ENCODE data around the gene DLX6. TPM values are rescaled to one million over a fixed set of nuclear protein-coding genes. Genes with fewer than 3 reads are reported as not detected.

Gene DLX6
- total and polyA plus RNA-seq, 9 donors, result 0.08 TPM; not detected in 8

- H3K4me1 ChIP-seq (ENCODE audit: control insufficient read depth, insufficient read depth, low read length), result no peaks in the 10 kb centered on the region
- no peaks in the 10 kb centered on the region for H3K9me3 ChIP-seq (replicated peaks; ENCODE audit: control insufficient read depth, low read depth, low read length)
- no peaks in the 10 kb centered on the region for H3K36me3 ChIP-seq (ENCODE audit: control insufficient read depth, insufficient read depth, low read length)
- peaks cover 26% of the 10 kb centered on the region for H3K27me3 ChIP-seq (ENCODE audit: control insufficient read depth, insufficient read depth, low read length)
- no peak overlapping the region for H3K4me3 ChIP-seq (ENCODE audit: low read length)
- WGBS (ENCODE audit: insufficient coverage), result no CpG with 5 or more reads among the region's 1 CpG
- no peak for DNase-seq
- H3K27ac ChIP-seq (ENCODE audit: low read length), result no peak overlapping the region
Observed at GRCh38 chr7:96985992-96986391, 19.4 kb upstream of the DLX6 start.

- peaks cover 31% of the 10 kb centered on the region for H3K27me3 ChIP-seq (ENCODE audit: control insufficient read depth, insufficient read depth, low read length)
- H3K27ac ChIP-seq (ENCODE audit: low read length), result no peak overlapping the region
- no peaks in the 10 kb centered on the region for H3K4me1 ChIP-seq (ENCODE audit: control insufficient read depth, insufficient read depth, low read length)
- H3K36me3 ChIP-seq (ENCODE audit: control insufficient read depth, insufficient read depth, low read length), result no peaks in the 10 kb centered on the region
- DNase-seq, result no peak
- H3K4me3 ChIP-seq (ENCODE audit: low read length), result no peak overlapping the region
- H3K9me3 ChIP-seq (replicated peaks; ENCODE audit: control insufficient read depth, low read depth, low read length), result no peaks in the 10 kb centered on the region
- no CpG with 5 or more reads among the region's 1 CpG for WGBS (ENCODE audit: insufficient coverage)
Observed at GRCh38 chr7:96986901-96987300, 18.5 kb upstream of the DLX6 start.

DNA sequence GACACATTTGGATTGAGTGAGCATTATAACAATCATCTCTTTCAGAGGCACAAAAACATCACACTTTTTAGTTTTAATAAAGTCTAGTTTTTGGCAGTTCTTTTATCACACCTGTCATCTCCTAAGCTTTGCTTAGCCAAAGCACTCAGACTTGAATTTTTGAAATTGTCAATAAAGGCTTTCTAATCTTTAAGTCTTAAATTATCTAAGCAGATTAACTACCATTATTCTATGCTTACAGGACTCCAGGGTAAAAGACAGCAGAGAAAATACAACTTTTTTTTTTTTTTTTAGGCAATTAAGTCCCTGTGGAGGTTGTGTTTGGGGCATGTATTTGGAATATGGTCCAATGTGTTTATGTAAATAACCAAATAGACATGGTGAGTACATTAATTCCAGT is 17.6 kb upstream of the DLX6 start:
- no peaks in the 10 kb centered on the region for H3K9me3 ChIP-seq (replicated peaks; ENCODE audit: control insufficient read depth, low read depth, low read length)
- H3K27ac ChIP-seq (ENCODE audit: low read length), result no peak overlapping the region
- H3K36me3 ChIP-seq (ENCODE audit: control insufficient read depth, insufficient read depth, low read length), result no peaks in the 10 kb centered on the region
- no peak for DNase-seq
- peaks cover 5% of the 10 kb centered on the region for H3K4me1 ChIP-seq (ENCODE audit: control insufficient read depth, insufficient read depth, low read length)
- H3K27me3 ChIP-seq (ENCODE audit: control insufficient read depth, insufficient read depth, low read length), result peaks cover 39% of the 10 kb centered on the region
- no peak overlapping the region for H3K4me3 ChIP-seq (ENCODE audit: low read length)

- Histone ChIP-seq H3K4me1 (ENCODE audit: control insufficient read depth, insufficient read depth, low read length) (peaks cover 5% of the 10 kb centered on the region), H3K9me3 (replicated peaks; ENCODE audit: control insufficient read depth, low read depth, low read length) (no peaks in the 10 kb centered on the region), H3K27ac (ENCODE audit: low read length) (no peak overlapping the region), H3K4me3 (ENCODE audit: low read length) (no peak overlapping the region), H3K27me3 (ENCODE audit: control insufficient read depth, insufficient read depth, low read length) (peaks cover 55% of the 10 kb centered on the region), H3K36me3 (ENCODE audit: control insufficient read depth, insufficient read depth, low read length) (no peaks in the 10 kb centered on the region)
- no peak for DNase-seq
- 0% methylated on average over 3 of the region's 22 CpGs for WGBS (ENCODE audit: insufficient coverage)
Observed at GRCh38 chr7:96989241-96989858, 16.0 kb upstream of the DLX6 start.

DNA sequence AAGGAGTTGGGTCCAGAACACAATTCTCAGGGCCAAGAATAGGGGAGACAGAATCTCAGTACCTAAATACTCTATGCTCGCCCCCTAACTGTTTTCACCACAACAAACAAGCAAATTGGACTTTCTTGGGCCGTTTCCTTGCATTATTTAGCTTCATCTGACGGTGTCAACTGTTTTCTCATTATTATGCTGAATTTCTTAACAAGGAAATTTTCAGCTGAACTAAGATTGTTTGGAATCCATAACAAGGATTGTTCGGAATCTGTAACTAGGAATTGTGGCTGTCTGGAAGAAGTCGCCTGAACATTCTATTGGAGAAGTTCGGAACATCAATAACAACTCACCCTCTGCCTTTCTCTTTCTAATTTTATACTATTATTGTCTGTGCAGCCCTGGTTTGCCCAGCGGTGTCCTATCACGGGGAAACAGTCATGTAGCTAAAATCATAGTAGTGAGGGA is 15.5 kb upstream of the DLX6 start:
- no peak overlapping the region for H3K27ac ChIP-seq (ENCODE audit: low read length)
- peaks cover 57% of the 10 kb centered on the region for H3K27me3 ChIP-seq (ENCODE audit: control insufficient read depth, insufficient read depth, low read length)
- no CpG with 5 or more reads among the region's 8 CpGs for WGBS (ENCODE audit: insufficient coverage)

GRCh38 chr7:96991546-96992191 is 13.7 kb upstream of the DLX6 start:
- no peak overlapping the region for H3K4me3 ChIP-seq (ENCODE audit: low read length)
- H3K4me1 ChIP-seq (ENCODE audit: control insufficient read depth, insufficient read depth, low read length), result peaks cover 6% of the 10 kb centered on the region
- whole genome bisulfite sequencing (ENCODE audit: insufficient coverage), result no CpG with 5 or more reads among the region's 13 CpGs
- no peak overlapping the region for H3K27ac ChIP-seq (ENCODE audit: low read length)
- peaks cover 69% of the 10 kb centered on the region for H3K27me3 ChIP-seq (ENCODE audit: control insufficient read depth, insufficient read depth, low read length)
- DNase-seq, result no peak
- H3K36me3 ChIP-seq (ENCODE audit: control insufficient read depth, insufficient read depth, low read length), result no peaks in the 10 kb centered on the region
- no peaks in the 10 kb centered on the region for H3K9me3 ChIP-seq (replicated peaks; ENCODE audit: control insufficient read depth, low read depth, low read length)

More for the DNA sequence above, 15.5 kb upstream of the DLX6 start:
- DNase-seq, result no peak
- H3K4me3 ChIP-seq (ENCODE audit: low read length), result no peak overlapping the region
- H3K9me3 ChIP-seq (replicated peaks; ENCODE audit: control insufficient read depth, low read depth, low read length), result no peaks in the 10 kb centered on the region
- H3K36me3 ChIP-seq (ENCODE audit: control insufficient read depth, insufficient read depth, low read length), result no peaks in the 10 kb centered on the region
- H3K4me1 ChIP-seq (ENCODE audit: control insufficient read depth, insufficient read depth, low read length), result peaks cover 5% of the 10 kb centered on the region

DNA sequence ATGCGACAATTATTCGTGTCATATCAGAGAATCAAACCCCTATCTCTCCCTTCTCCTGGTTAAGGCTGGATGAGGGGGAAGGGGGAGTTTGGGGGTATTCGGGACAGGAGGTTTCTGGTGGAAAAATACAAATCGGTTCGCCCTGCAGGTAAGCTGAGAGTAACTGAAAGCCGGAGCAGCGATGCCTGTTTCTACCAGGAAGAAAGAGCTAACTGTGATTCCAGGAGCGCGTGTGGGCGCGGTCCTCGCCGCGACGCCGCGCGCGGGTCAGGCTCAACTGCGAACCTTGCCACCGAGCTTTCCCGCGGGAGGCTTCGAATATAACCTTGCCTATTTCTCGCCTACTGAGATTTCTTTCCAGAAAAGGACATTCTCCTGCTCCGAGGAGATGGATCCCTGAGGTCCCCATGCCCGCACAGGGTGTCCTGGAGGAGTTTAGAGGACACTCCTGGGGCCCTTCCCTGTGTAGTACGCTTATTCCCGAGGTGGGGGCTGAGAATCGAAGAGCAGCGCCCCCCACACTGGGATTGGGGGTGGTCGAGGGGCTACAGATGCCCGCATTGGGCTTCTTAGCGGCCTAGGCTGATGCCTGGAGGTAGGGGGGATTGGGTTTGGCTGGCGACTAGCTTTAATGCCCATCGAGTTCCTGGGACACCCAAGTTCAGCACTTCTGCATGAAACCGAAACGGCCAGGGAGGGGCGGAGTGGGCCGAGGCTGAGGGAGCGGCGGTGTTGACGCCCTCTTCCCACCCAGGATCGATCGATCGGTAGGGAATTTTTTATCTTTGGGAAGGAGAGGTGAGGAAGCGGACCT is 13.0 kb upstream of the DLX6 start:
- Histone ChIP-seq H3K27ac (ENCODE audit: low read length) (no peak overlapping the region), H3K27me3 (ENCODE audit: control insufficient read depth, insufficient read depth, low read length) (peaks cover 74% of the 10 kb centered on the region), H3K9me3 (replicated peaks; ENCODE audit: control insufficient read depth, low read depth, low read length) (no peaks in the 10 kb centered on the region), H3K4me3 (ENCODE audit: low read length) (no peak overlapping the region), H3K36me3 (ENCODE audit: control insufficient read depth, insufficient read depth, low read length) (no peaks in the 10 kb centered on the region), H3K4me1 (ENCODE audit: control insufficient read depth, insufficient read depth, low read length) (peaks cover 6% of the 10 kb centered on the region)
- DNase-seq, result no peak
- 1% methylated on average over 41 of the region's 47 CpGs for WGBS (ENCODE audit: insufficient coverage)

DNA sequence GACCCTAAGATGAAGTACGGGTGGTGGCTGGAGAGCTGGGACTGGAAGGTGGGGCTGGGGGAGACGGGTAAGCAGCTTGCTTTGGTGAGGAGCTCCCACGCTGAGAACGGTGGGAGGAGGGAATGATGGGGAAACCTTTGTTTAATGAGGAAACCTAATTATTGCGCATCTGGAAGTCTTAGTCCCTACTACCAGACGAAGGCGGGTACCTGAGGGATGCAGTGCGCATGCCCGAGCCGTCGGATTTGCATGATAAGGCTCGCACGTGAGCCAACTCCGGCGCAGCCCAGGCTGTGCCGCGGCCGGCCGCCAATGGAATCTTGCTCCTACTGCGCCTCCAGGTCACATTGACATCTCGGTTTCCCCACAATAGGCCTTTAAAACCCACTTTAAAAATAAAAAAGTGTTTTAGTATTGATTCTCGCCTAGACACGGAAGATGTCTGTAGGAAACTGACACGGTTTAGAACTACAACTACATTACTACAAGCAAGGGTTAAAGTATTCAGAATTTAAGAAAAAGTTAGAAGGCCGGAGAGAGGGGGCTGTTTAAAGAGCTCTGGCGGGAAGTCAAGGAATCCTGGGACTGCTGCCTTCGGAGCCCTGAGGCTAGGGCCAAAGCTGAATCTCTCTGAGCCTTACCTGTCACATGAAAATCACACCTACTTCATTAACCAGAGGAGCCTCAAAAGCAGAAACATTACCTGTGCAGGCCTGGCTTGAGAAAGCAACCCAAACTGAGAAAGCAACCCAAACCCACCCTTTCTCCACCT is 12.1 kb upstream of the DLX6 start:
- H3K9me3 ChIP-seq (replicated peaks; ENCODE audit: control insufficient read depth, low read depth, low read length), result no peaks in the 10 kb centered on the region
- H3K27me3 ChIP-seq (ENCODE audit: control insufficient read depth, insufficient read depth, low read length), result peaks cover 81% of the 10 kb centered on the region
- no peaks in the 10 kb centered on the region for H3K36me3 ChIP-seq (ENCODE audit: control insufficient read depth, insufficient read depth, low read length)
- 3% methylated on average over 9 of the region's 27 CpGs for WGBS (ENCODE audit: insufficient coverage)
- no peak for DNase-seq
- H3K27ac ChIP-seq (ENCODE audit: low read length), result no peak overlapping the region
- no peak overlapping the region for H3K4me3 ChIP-seq (ENCODE audit: low read length)
- peaks cover 6% of the 10 kb centered on the region for H3K4me1 ChIP-seq (ENCODE audit: control insufficient read depth, insufficient read depth, low read length)

DNA sequence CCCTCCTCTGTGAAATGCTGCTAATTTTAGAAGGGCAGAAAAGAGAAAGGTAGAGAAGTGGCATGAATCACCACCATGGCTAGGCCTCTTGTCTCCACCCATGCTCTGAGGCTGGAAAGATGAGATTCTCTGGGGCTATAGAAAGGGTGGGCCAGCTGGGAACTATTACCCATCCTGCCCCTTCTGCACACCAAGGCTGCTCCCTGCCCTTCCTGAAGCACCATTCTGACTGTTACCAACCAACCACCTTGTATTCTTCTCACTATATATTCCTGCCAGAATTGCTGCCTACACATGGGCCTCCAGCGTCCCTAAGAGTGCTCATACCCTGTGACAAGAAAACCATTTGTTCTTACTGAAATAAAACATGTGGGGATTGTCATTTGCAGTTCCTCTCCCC is 11.4 kb upstream of the DLX6 start:
- Histone ChIP-seq H3K4me1 (ENCODE audit: control insufficient read depth, insufficient read depth, low read length) (peaks cover 6% of the 10 kb centered on the region), H3K9me3 (replicated peaks; ENCODE audit: control insufficient read depth, low read depth, low read length) (no peaks in the 10 kb centered on the region), H3K4me3 (ENCODE audit: low read length) (no peak overlapping the region), H3K27me3 (ENCODE audit: control insufficient read depth, insufficient read depth, low read length) (peaks cover 82% of the 10 kb centered on the region), H3K27ac (ENCODE audit: low read length) (no peak overlapping the region), H3K36me3 (ENCODE audit: control insufficient read depth, insufficient read depth, low read length) (no peaks in the 10 kb centered on the region)
- no CpG with 5 or more reads among the region's 1 CpG for WGBS (ENCODE audit: insufficient coverage)
- DNase-seq, result no peak
